HCT116 (cell line): Measurements from ENCODE around the gene INPP5J. TPM values are rescaled to one million over a fixed set of nuclear protein-coding genes. Genes with fewer than 3 reads are reported as not detected.

Experiments
- ATAC-seq: fragments of 200-7000 bp; cut with Tn5 transposase; 2 replicates; pipeline ENCODE4 v1.9.1; 2020; ENCODE audit warnings: mild to moderate bottlenecking, moderate library complexity
- BruUV-seq: library from RNA; stranded (reverse); fragments of 400-500 nt; replicated peaks from 2 replicates; lab custom pipeline; 2021; lab: Mats Ljungman, UMichigan
- CTCF ChIA-PET: fragments of 300-600 bp; sonication (Branson Sonifier 250); formaldehyde crosslinking; loops from one replicate; lab custom pipeline; 2021; ENCODE audit warnings: antibody characterized with exemption; lab: Charles Lee
- POLR2A ChIA-PET: fragments of 300-600, 350-600 bp; sonication (Branson Sonifier 250); formaldehyde crosslinking; loops from one replicate; lab custom pipeline; 2021; ENCODE audit warnings: antibody characterized with exemption; lab: Charles Lee
- RAD21 ChIA-PET, 2 experiments: fragments of 300-600 bp; sonication (Branson Sonifier 250); formaldehyde crosslinking; loops; one replicate each; lab custom pipeline; 2023; ENCODE audit warnings: low total read pairs in 2 of 2; ENCODE audit not compliant: uncharacterized antibody in 2 of 2, unreplicated experiment in 2 of 2, low non-redundant PET in 1 of 2; lab: Charles Lee
- DNase-seq: peaks from one replicate; pipeline ENCODE4 v3.0.0-alpha.2; 2010; ENCODE audit warnings: low read depth, low spot score
- H2AFZ ChIP-seq: fragments of 200-600 bp; shearing (Covaris generic), sonication (generic); 2 replicates; pipeline ENCODE4 v1.6.1; 2017; ENCODE audit warnings: low read depth, mixed run types, mixed read lengths, antibody characterized with exemption, low read length; ENCODE audit not compliant: poor library complexity, severe bottlenecking
- H3K27ac ChIP-seq: 2 replicates; pipeline ENCODE4 v1.5.1; 2012; ENCODE audit warnings: low read depth, low read length
- H3K27me3 ChIP-seq: fragments of 200-600 bp; sonication (generic); 2 replicates; pipeline ENCODE4 v1.6.1; 2016; ENCODE audit warnings: mixed run types, low read length, mixed read lengths; ENCODE audit not compliant: insufficient read depth
- H3K36me3 ChIP-seq, 2 experiments: fragments of 200-500 bp in 1 of 2; fragments of 200-600 bp in 1 of 2; sonication (Bioruptor generic) in 1 of 2; sonication (generic) in 1 of 2; 2 replicates each; pipeline versions ENCODE4 v1.5.1 to v1.6.1; 2014 to 2016; ENCODE audit warnings: low read length in 2 of 2, inconsistent platforms in 1 of 2, mixed read lengths in 1 of 2, mixed run types in 1 of 2; ENCODE audit not compliant: insufficient read depth in 2 of 2, control insufficient read depth in 1 of 2
- H3K4me1 ChIP-seq, 2 experiments: fragments of 200-600 bp in 1 of 2; sonication (generic) in 1 of 2; 2 replicates each; pipeline versions ENCODE4 v1.5.1 to v1.6.1; 2012 to 2017; ENCODE audit warnings: low read length in 2 of 2, inconsistent platforms in 1 of 2, mild to moderate bottlenecking in 1 of 2, mixed read lengths in 1 of 2, mixed run types in 1 of 2, moderate library complexity in 1 of 2; ENCODE audit not compliant: insufficient read depth in 2 of 2, control insufficient read depth in 1 of 2
- H3K4me2 ChIP-seq: fragments of 200-600 bp; sonication (generic); 2 replicates; pipeline ENCODE4 v1.6.1; 2017; ENCODE audit warnings: mixed run types, low read length, mixed read lengths
- H3K4me3 ChIP-seq, 2 experiments: fragments of 200-600 bp in 1 of 2; sonication (generic) in 1 of 2; replicated peaks in 1 of 2; 2 replicates each; pipeline ENCODE4 v1.5.1; 2011 to 2016; ENCODE audit warnings: low read length in 2 of 2, control low read depth in 1 of 2, low read depth in 1 of 2, mild to moderate bottlenecking in 1 of 2, mixed read lengths in 1 of 2, mixed run types in 1 of 2
- H3K79me2 ChIP-seq: fragments of 200-600 bp; sonication (generic); 2 replicates; pipeline ENCODE4 v1.6.1; 2017; ENCODE audit warnings: mild to moderate bottlenecking, mixed run types, low read length, moderate library complexity, mixed read lengths; ENCODE audit not compliant: insufficient read depth
- H3K9ac ChIP-seq: fragments of 200-600 bp; sonication (generic); 2 replicates; pipeline ENCODE4 v1.6.1; 2016; ENCODE audit warnings: low read length, mixed read lengths
- H3K9me2 ChIP-seq: fragments of 200-600 bp; sonication (generic), shearing (Covaris generic); 2 replicates; pipeline ENCODE4 v1.6.1; 2017; ENCODE audit warnings: mixed run types, mild to moderate bottlenecking, moderate library complexity; ENCODE audit not compliant: insufficient read depth
- H3K9me3 ChIP-seq, 2 experiments: fragments of 200-500 bp in 1 of 2; fragments of 200-600 bp in 1 of 2; sonication (Bioruptor generic) in 1 of 2; sonication (generic) in 1 of 2; 2 replicates each; pipeline ENCODE4 v1.6.1; 2014 to 2017; ENCODE audit warnings: low read length in 2 of 2, mixed read lengths in 2 of 2, inconsistent platforms in 1 of 2, low read depth in 1 of 2, mild to moderate bottlenecking in 1 of 2, mixed run types in 1 of 2, moderate library complexity in 1 of 2; ENCODE audit not compliant: control insufficient read depth in 1 of 2, insufficient read depth in 1 of 2
- H4K20me1 ChIP-seq: fragments of 200-600 bp; sonication (generic), shearing (Covaris generic); 2 replicates; pipeline ENCODE4 v1.6.1; 2017; ENCODE audit warnings: mixed run types, mild to moderate bottlenecking, moderate library complexity; ENCODE audit not compliant: insufficient read depth
- CBX3 ChIP-seq: IDR thresholded peaks from 2 replicates; pipeline ENCODE4 v1.6.1; 2012; ENCODE audit warnings: low read depth
- CEBPB ChIP-seq: IDR thresholded peaks from 2 replicates; pipeline ENCODE4 v1.6.1; 2012; ENCODE audit warnings: low read depth
- CTCF ChIP-seq, 3 experiments: fragments of 200-600 bp in 1 of 3; sonication (generic) in 1 of 3; IDR thresholded peaks in 2 of 3; conservative IDR thresholded peaks in 1 of 3; 2 replicates each; pipeline ENCODE4 v1.5.1; 2012 to 2017; ENCODE audit warnings: low read depth in 2 of 3, low read length in 2 of 3, antibody characterized with exemption in 1 of 3, borderline replicate concordance in 1 of 3, control low read depth in 1 of 3, mild to moderate bottlenecking in 1 of 3, mixed read lengths in 1 of 3, mixed run types in 1 of 3, moderate library complexity in 1 of 3; ENCODE audit not compliant: insufficient read depth in 1 of 3
- EGR1 ChIP-seq: IDR thresholded peaks from 2 replicates; pipeline ENCODE4 v1.6.1; 2012; ENCODE audit warnings: low read depth
- ELF1 ChIP-seq: IDR thresholded peaks from 2 replicates; pipeline ENCODE4 v1.6.1; 2012; ENCODE audit warnings: low read depth, borderline replicate concordance
- EZH2 ChIP-seq: fragments of 200-600 bp; sonication (generic); IDR thresholded peaks from 2 replicates; pipeline ENCODE4 v1.6.1; 2017; ENCODE audit warnings: antibody characterized with exemption, mixed run types
- RAD21 ChIP-seq: IDR thresholded peaks from 2 replicates; pipeline ENCODE4 v1.6.1; 2012; ENCODE audit warnings: low read depth, mild to moderate bottlenecking
- SP1 ChIP-seq: IDR thresholded peaks from 2 replicates; pipeline ENCODE4 v1.6.1; 2012; ENCODE audit warnings: low read depth
- SRF ChIP-seq: IDR thresholded peaks from 2 replicates; pipeline ENCODE4 v1.6.1; 2012; ENCODE audit warnings: low read depth
- YY1 ChIP-seq: IDR thresholded peaks from 2 replicates; pipeline ENCODE4 v1.6.1; 2011; ENCODE audit warnings: low read length, low read depth, moderate library complexity, mild to moderate bottlenecking; ENCODE audit not compliant: insufficient replicate concordance; ENCODE audit errors: extremely low read depth
- ZBTB33 ChIP-seq: IDR thresholded peaks from 2 replicates; pipeline ENCODE4 v1.6.1; 2011; ENCODE audit warnings: mild to moderate bottlenecking, low read length, moderate library complexity; ENCODE audit not compliant: insufficient replicate concordance; ENCODE audit errors: extremely low read depth
- ZNF274 ChIP-seq: fragments of 200-500 bp; sonication (Bioruptor generic); IDR thresholded peaks from 2 replicates; pipeline ENCODE4 v1.6.1; 2014; ENCODE audit warnings: mild to moderate bottlenecking, low read depth, low read length, inconsistent platforms
- intact Hi-C: fragments of 100-400 bp; cut with micrococcal nuclease; formaldehyde crosslinking; loops from 2 replicates; pipeline ENCODE4 v1.10.0; 2022
- total RNA-seq: library from RNA; stranded (reverse); gene quantifications from one replicate; pipeline ENCODE4 v1.2.1, GENCODE V29; 2021; ENCODE audit not compliant: unreplicated experiment
- TF ChIP-seq, protein P1 (sequence below): IDR thresholded peaks from 2 replicates; pipeline ENCODE4 v1.6.1; 2012

Gene INPP5J
- total RNA-seq, 1 experiment from 2014 or later: 8.9 TPM

DNA sequence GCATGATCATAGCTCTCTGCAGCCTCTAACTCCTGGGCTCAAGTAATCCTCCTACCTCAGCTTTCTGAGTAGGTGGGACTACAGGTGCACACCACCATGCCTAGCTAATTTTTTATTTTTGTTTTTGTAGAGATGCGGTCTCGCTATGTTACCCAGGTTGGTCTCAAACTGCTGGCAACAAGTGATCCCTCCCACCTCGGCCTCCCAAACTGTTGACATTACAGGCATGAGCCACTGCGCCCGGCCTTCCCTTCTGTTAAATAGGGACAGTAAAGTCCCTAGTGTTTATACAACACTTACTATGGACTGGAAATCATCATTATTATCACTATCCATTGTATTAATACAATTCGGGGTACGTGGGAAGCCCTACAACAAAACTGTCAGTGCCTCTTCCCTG lies 28.0 kb upstream of the INPP5J start:
- H3K9ac ChIP-seq: no peak overlapping the region
- H3K36me3 ChIP-seq: peaks cover 40 to 60% of the 10 kb centered on the region in 2 experiments
- no peak overlapping the region for H3K4me2 ChIP-seq
- no peak for ATAC-seq
- no TSS peak for BruUV-seq
- no peaks in the 10 kb centered on the region for H3K27me3 ChIP-seq
- H3K79me2 ChIP-seq: no peaks in the 10 kb centered on the region
- H3K4me1 ChIP-seq: peaks cover 0 to 3% of the 10 kb centered on the region in 2 experiments; a peak in 1 of 4 replicates
- TF ChIP-seq CEBPB (no peak), SRF (no peak), ZBTB33 (no peak), EZH2 (no peak), ZNF274 (no peak), SP1 (no peak), ELF1 (no peak), CBX3 (no peak), EGR1 (no peak), CTCF (IDR thresholded peaks at IDR 0.05 in 2 of 3, conservative IDR thresholded peaks at IDR 0.05 in 1 of 3; ENCODE audit: borderline replicate concordance in 1 of 3, insufficient read depth in 1 of 3, low read depth in 2 of 3, low read length in 2 of 3) (no peak), YY1 (no peak), RAD21 (no peak)
- TF ChIP-seq, protein P1, sequence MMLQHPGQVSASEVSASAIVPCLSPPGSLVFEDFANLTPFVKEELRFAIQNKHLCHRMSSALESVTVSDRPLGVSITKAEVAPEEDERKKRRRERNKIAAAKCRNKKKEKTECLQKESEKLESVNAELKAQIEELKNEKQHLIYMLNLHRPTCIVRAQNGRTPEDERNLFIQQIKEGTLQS: no peak
- H3K9me3 ChIP-seq: no peaks in the 10 kb centered on the region
- no peaks in the 10 kb centered on the region for H4K20me1 ChIP-seq
- no peak for DNase-seq
- CTCF ChIA-PET: interaction anchor here (1.2 to 1.3 kb wide), 2 partner anchors 10 to 11 kb away, joined by 3 to 4 read pairs; no protein-coding TSS in a partner anchor
- intact Hi-C loops: no loop called here
- H2AFZ ChIP-seq: no peak overlapping the region
- no peak overlapping the region for H3K27ac ChIP-seq
- POLR2A ChIA-PET: interaction anchor here (1.8 to 2.3 kb wide), 2 partner anchors 12 to 14 kb away, joined by 4 to 8 read pairs; partner anchors contain the start of gene SMTN
- no peaks in the 10 kb centered on the region for H3K9me2 ChIP-seq
- H3K4me3 ChIP-seq: no peak overlapping the region
- RAD21 ChIA-PET: no interaction called here
